IPS-11a (cell line): ENCODE data around the gene UGT2A1.
"Not testable (repeated sequence)": the region's sequence is repeated elsewhere in the genome, so short reads cannot be mapped to it uniquely, and the experiment has no call there.

Experiments
- H3K4me3 ChIP-seq: one replicate; pipeline ENCODE4 v1.5.1; 2013; ENCODE audit warnings: low read depth, low read length, control low read depth

The UGT2A1 gene

GRCh38 chr4:69653147-69653546 lies at the start of gene UGT2A1:
Gene UGT2A1 (minus strand): TSS chr4:69653247. CDS start chr4:69647644, 5,603 bp downstream.
- H3K4me3 ChIP-seq, result no peak within 1 kb of the TSS

- no peak overlapping the region for H3K4me3 ChIP-seq
Measured at GRCh38 chr4:69702201-69702600, 49.2 kb upstream of the UGT2A1 start.

DNA sequence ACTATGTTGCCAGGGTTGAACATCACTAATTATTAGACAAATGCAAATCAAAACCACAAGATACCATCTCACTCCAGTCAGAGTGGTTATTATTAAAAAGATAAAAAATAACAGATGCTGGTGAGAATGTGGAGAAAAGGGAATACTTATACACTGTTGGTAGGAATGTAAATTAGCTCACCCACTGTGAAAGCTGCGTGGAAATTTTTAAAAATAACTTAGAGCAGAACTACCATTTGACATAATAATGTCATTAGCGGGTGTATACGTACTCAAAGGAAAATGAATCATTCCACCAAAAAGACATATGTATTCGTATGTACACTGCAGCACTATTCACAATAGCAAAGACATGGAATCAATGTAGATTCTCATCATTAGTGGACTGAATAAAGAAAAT lies 48.6 kb upstream of the UGT2A1 start:
- no peak overlapping the region for H3K4me3 ChIP-seq

GRCh38 chr4:69697536-69698242 lies 44.6 kb upstream of the UGT2A1 start:
- H3K4me3 ChIP-seq, result no peak overlapping the region

DNA sequence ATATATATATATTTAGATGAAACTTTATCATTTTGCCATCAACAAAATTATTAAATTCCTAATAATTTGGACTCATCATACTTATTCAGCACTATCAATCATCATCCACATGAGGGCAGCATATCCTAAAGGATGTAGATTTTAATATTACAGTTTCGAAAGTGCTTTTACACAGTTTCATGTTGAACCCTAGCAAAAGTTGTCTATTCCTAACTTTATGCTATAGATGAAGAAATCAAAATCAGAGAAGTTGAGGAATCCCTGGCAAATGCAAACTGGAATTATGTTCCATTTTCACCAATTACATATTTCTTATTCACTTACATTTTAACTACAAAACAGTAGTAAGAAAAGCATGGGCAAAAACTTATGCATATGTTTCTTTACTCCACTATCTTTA lies 36.6 kb upstream of the UGT2A1 start:
- no peak overlapping the region for H3K4me3 ChIP-seq

DNA sequence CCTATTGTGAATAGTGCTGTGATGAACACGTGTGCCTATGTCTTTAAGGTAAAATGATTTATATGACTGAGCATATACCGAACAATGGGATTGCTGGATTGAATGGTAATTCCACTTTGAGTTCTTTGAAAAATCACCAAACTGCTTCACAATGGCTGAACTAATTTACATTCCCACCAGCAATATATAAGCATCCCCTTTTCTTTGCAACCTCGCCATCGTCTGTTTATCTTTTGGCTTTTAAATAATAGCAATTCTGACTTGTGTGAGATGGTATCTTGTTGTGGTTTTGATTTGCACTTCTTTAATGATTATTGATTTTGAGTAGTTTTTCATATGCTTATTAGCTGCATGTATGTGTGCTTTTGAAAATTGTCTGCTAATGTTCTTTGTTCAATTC lies 31.8 kb upstream of the UGT2A1 start:
- no peak overlapping the region for H3K4me3 ChIP-seq

DNA sequence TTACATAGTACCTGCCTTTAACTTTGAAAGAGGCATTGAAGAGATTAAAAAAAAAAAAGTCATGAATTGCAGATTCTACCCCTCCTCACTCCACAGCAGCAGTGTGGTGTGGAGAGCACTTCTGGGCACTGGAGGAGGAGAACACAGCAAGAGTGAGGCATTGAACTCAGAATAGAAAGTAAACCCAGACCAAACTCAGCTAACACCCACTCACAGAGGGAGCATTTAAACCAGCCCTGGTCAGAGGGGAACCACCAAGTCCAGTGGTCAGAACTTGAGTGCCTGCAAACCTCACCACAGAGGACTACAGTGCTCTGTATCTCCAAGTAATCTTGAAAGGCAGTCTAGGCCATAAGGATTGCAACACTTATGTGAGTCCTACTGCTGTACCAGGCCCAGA lies 15.6 kb upstream of the UGT2A1 start:
- no peak overlapping the region for H3K4me3 ChIP-seq

- H3K4me3 ChIP-seq, result not testable (repeated sequence)
Measured at GRCh38 chr4:69664009-69664408, 11.0 kb upstream of the UGT2A1 start.

- not testable (repeated sequence) for H3K4me3 ChIP-seq
Measured at GRCh38 chr4:69661130-69661803, 8.2 kb upstream of the UGT2A1 start.

DNA sequence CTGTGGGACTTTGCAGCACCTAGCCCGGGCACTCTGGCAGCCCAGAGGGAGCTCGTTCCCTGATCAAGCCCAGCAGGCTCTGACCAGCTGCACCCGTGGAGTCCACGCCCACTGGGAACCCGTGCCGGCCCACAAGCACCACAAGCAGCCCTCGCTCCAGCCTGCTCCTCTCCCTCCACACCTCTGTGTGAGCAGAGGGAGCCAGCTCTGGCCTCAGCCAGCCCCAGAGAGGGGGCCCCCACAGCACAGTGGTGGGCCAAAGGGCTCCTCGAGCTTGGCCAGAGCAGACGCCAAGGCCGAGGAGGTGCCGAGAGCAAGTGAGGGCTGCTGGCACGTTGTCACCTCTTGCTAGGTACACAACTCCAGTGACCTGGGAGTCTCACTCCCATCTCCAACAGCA lies 5.1 kb upstream of the UGT2A1 start:
- no peak overlapping the region for H3K4me3 ChIP-seq

DNA sequence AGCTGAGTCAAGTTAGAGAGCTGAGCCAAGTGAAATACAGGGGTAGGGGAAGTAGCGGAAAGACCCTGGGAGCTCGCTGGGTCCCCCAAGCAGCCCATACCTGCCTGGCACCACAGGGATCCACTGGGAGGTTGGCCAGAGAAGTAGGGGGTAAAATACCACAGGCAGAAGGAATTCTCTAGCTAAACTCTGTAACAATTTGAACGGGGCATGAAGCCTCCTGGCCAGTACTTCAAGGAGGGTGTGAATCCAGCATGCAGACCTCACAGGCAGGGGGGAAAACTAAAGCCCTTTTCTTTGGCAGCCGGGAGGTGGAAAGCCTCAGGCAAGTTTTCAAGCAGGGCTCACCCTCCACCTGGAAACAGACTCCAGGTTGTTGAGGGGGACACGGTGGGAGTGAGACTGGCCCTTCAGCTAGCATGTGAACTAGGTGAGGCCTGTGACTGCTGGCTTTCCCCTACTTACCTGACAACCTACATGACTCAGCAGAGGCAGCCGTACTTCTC lies 3.7 kb upstream of the UGT2A1 start:
- no peak overlapping the region for H3K4me3 ChIP-seq

GRCh38 chr4:69650872-69651271 lies 2.2 kb downstream of the UGT2A1 start:
- no peak overlapping the region for H3K4me3 ChIP-seq

- H3K4me3 ChIP-seq, result no peak overlapping the region
Measured at GRCh38 chr4:69649629-69650028, 3.4 kb downstream of the UGT2A1 start.

- no peak overlapping the region for H3K4me3 ChIP-seq
Measured at GRCh38 chr4:69649207-69649606, 3.8 kb downstream of the UGT2A1 start.

GRCh38 chr4:69642961-69643360 lies 10.1 kb downstream of the UGT2A1 start:
- H3K4me3 ChIP-seq, result no peak overlapping the region

- H3K4me3 ChIP-seq, result no peak overlapping the region
Measured at GRCh38 chr4:69640289-69640688, 12.8 kb downstream of the UGT2A1 start.

DNA sequence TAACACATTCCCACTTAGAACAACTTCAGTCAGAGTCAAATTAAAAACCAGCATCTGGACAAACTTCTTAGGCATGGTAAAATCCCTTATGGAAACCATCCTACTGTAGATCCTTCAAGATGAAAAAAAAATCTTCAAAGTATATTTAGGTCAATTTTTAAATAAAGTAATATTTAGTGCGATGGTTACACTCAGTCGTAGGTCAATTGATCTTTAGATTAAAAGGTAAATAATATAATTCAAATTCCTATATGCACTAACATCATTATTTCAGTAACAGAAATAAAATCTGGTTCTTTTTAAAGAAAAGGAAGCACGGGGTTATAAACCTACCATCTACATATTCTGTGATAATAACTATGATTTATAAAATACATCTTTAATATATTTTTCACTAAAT lies 13.5 kb downstream of the UGT2A1 start, which contains the start of gene UGT2A2:
UGT2A2 (minus strand) TSS at position 101 of the 400 bp plus-strand sequence; CDS start at position 99, 2 bp downstream.
- no peak within 1 kb of the TSS for H3K4me3 ChIP-seq

DNA sequence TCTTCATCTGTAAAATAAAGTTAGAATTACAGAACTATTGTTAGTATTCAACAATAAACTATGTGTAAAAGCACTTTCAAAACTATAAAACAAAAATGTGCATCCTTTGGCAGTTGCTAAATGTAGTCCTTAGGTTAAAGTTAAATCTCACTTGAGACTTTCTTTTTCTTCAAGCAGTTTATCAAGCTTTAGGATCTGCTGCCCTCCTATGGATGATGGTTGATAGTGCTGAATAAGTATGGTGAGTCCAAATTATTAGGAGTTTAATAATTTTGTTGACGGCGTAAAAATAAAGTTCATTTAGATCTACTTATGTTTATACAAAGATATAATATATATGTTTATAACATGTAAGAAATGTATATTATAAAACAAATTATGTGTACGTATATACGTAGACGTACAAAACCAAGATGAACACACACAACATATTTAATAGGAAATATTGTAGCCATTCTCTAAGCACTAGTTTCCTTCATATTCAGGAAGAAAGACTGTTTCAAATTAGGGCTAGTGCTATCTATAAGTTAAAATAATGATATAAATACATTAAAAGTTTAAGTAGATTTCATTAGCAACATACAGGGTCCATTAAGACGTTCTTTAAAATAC lies 35.9 kb downstream of the UGT2A1 start:
- H3K4me3 ChIP-seq, result no peak overlapping the region

DNA sequence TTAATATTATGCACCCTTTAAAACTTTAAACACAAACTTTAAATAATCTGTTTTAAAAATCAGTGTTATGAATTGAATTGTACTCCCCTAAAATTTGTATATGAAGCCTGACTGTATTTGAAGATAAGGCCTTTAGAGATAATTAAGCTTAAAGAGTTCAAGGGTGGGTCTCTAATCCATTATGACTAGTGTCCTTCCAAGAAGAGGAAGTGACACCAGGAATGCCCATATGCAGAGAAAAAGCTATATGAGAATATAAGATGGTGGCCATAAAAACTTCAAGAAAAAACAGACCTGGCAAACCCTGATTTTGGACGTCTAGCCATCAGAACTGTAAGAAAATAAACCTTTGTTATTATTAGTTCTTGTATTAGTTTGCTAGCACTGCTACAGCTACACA lies 42.6 kb downstream of the UGT2A1 start:
- H3K4me3 ChIP-seq, result no peak overlapping the region

DNA sequence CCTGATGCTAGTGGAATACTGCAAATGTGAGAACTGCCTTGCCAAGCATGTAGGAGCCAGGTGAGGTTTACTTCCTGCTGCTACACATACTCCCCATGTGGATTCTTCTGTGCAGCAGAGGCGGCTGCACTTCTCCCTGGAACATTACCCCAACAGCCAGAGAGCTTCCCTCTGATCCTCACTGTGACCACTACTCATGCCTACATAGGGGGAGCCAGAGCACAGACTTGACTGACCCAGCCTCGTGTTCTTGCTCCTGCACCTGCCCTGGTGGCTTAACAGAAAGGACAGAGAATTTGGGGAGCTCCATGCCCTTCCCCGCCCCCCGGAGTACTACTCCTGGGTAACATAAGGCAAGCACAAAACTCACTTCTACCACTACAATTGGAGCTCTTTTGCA lies 52.0 kb downstream of the UGT2A1 start:
- H3K4me3 ChIP-seq, result no peak overlapping the region

GRCh38 chr4:69600013-69600412 lies 53.0 kb downstream of the UGT2A1 start:
- H3K4me3 ChIP-seq, result no peak overlapping the region

DNA sequence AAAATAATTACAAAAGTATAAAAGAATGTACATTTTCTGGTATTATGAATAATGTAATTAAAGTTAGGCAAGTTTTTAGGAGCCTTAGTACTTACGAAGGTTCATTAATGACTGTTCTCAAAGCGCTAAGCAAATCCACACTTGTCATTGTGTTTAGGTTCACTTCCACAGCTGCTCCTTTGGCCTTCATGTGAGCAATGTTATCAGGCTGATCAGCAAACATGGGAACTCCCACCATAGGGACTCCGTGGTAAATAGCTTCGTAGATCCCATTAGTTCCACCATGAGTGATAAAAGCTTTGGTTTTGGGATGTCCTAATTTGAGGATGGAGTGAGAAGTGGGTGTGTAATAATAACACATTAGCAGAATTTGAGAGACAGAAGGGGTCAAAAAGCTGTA lies 58.7 kb downstream of the UGT2A1 start:
- no peak overlapping the region for H3K4me3 ChIP-seq
